HepG2 (cell line): Measurements from ENCODE around the gene PSMB11. TPM values are rescaled to one million over a fixed set of nuclear protein-coding genes. Genes with fewer than 3 reads are reported as not detected.
A peak's percentile ranks its signal among the peaks of the same experiment; 100 is the strongest.

Experiments
- ETV5 ChIP-seq: IDR thresholded peaks from 2 replicates; pipeline ENCODE4 v1.6.1; 2018; ENCODE audit warnings: missing biosample characterization, missing genetic modification reagents, inconsistent platforms, borderline replicate concordance
- HDAC1 ChIP-seq: sonication (generic); formaldehyde crosslinking; IDR thresholded peaks from 2 replicates; pipeline ENCODE4 v1.5.1; 2020; ENCODE audit warnings: mild to moderate bottlenecking, missing genetic modification reagents
- IKZF4 ChIP-seq: sonication (generic); formaldehyde crosslinking; IDR thresholded peaks from 2 replicates; pipeline ENCODE4 v1.5.1; 2020; ENCODE audit warnings: borderline replicate concordance, mild to moderate bottlenecking, low read depth, missing genetic modification reagents; ENCODE audit errors: not compliant biosample characterization
- JUN ChIP-seq: sonication (generic); formaldehyde crosslinking; IDR thresholded peaks from 2 replicates; pipeline ENCODE4 v1.4.0; 2020; ENCODE audit warnings: mild to moderate bottlenecking, missing genetic modification reagents
- KDM4B ChIP-seq: sonication (generic); formaldehyde crosslinking; IDR thresholded peaks from 2 replicates; pipeline ENCODE4 v1.4.0; 2020; ENCODE audit warnings: missing genetic modification reagents
- NFE2L2 ChIP-seq: fragments of 150-350 bp; IDR thresholded peaks from 2 replicates; pipeline ENCODE4 v1.6.1; 2014; ENCODE audit warnings: low read length
- NFIB ChIP-seq: sonication (generic); formaldehyde crosslinking; IDR thresholded peaks from 2 replicates; pipeline ENCODE4 v1.9.0; 2021; ENCODE audit warnings: missing genetic modification reagents, mild to moderate bottlenecking, borderline replicate concordance
- RBAK ChIP-seq: sonication (generic); formaldehyde crosslinking; IDR thresholded peaks from 2 replicates; pipeline ENCODE4 v1.5.1; 2020; ENCODE audit warnings: mild to moderate bottlenecking, missing genetic modification reagents
- SAP130 ChIP-seq: IDR thresholded peaks from 2 replicates; pipeline ENCODE4 v1.6.1; 2016; ENCODE audit warnings: low read depth
- ZBTB38 ChIP-seq: sonication (generic); formaldehyde crosslinking; IDR thresholded peaks from 2 replicates; pipeline ENCODE4 v1.5.1; 2020; ENCODE audit warnings: mild to moderate bottlenecking, missing genetic modification reagents
- ZNF263 ChIP-seq: sonication (generic); formaldehyde crosslinking; IDR thresholded peaks from 2 replicates; pipeline ENCODE4 v1.4.0; 2020; ENCODE audit warnings: missing genetic modification reagents
- ZNF547 ChIP-seq: sonication (generic); formaldehyde crosslinking; IDR thresholded peaks from 2 replicates; pipeline ENCODE4 v1.5.1; 2020; ENCODE audit warnings: mild to moderate bottlenecking, missing genetic modification reagents
- ZNF687 ChIP-seq: sonication (generic); formaldehyde crosslinking; IDR thresholded peaks from 2 replicates; pipeline ENCODE4 v1.5.1; 2020; ENCODE audit warnings: mild to moderate bottlenecking, missing genetic modification reagents, moderate library complexity
- ZNF713 ChIP-seq: sonication (generic); formaldehyde crosslinking; IDR thresholded peaks from 2 replicates; pipeline ENCODE4 v1.4.0; 2020; ENCODE audit warnings: mild to moderate bottlenecking, missing genetic modification reagents
- ZNF883 ChIP-seq: sonication (generic); formaldehyde crosslinking; IDR thresholded peaks from 2 replicates; pipeline ENCODE4 v1.5.1; 2020; ENCODE audit warnings: mild to moderate bottlenecking, missing genetic modification reagents; ENCODE audit errors: not compliant biosample characterization
- ZSCAN21 ChIP-seq: sonication (generic); formaldehyde crosslinking; IDR thresholded peaks from 2 replicates; pipeline ENCODE4 v1.8.0; 2022; ENCODE audit warnings: mild to moderate bottlenecking, missing genetic modification reagents, moderate library complexity, borderline replicate concordance
- polyA plus RNA-seq, 8 experiments: library from polyadenylated mRNA; depleted of rRNA in 3 of 8; stranded (reverse) in 7 of 8; unstranded in 1 of 8; fragments of >200 nt; fragmentation: Illumina TruSeq in 4 of 8; extraction: Trizol in 4 of 8; gene quantifications; 2 replicates each; pipeline versions ENCODE4 v1.2.1 to v1.2.3, GENCODE V29; 2011 to 2016; ENCODE audit warnings: low read depth in 4 of 8, missing spikeins in 1 of 8, mixed read lengths in 1 of 8; ENCODE audit not compliant: insufficient read depth in 1 of 8
- total RNA-seq, 5 experiments: library from RNA; depleted of rRNA; stranded (reverse); fragments of >200 nt; fragmentation: Illumina TruSeq; extraction: Trizol; gene quantifications; 2 replicates each; pipeline ENCODE4 v1.2.3, GENCODE V29; 2016; ENCODE audit warnings: low read depth in 1 of 5
- TF ChIP-seq, protein P1 (sequence below): sonication (generic); formaldehyde crosslinking; IDR thresholded peaks from 2 replicates; pipeline ENCODE4 v1.8.1; 2022; ENCODE audit warnings: mild to moderate bottlenecking, missing genetic modification reagents
- TF ChIP-seq, protein P2 (sequence below): sonication (generic); formaldehyde crosslinking; IDR thresholded peaks from 2 replicates; pipeline ENCODE4 v1.4.0; 2020; ENCODE audit warnings: missing genetic modification reagents
- TF ChIP-seq, protein P3 (sequence below): sonication (generic); formaldehyde crosslinking; IDR thresholded peaks from 2 replicates; pipeline ENCODE4 v1.4.0; 2020; ENCODE audit warnings: mild to moderate bottlenecking, low read depth, missing genetic modification reagents
- TF ChIP-seq, protein P4 (sequence below): sonication (generic); formaldehyde crosslinking; IDR thresholded peaks from 2 replicates; pipeline ENCODE4 v1.4.0; 2020; ENCODE audit warnings: missing genetic modification reagents
- TF ChIP-seq, protein P5 (sequence below): sonication (generic); formaldehyde crosslinking; IDR thresholded peaks from 2 replicates; pipeline ENCODE4 v1.8.1; 2023; ENCODE audit warnings: mild to moderate bottlenecking, missing genetic modification reagents, borderline replicate concordance

PSMB11 gene
- total and polyA plus RNA-seq, 2 of the 13 experiments (the other 11 are each of a cell fraction or from before 2014, with no cell fraction given), result not detected

- TF ChIP-seq HDAC1 (CRISPR knock-in tag) (peak; percentile 36; the same call in 1 of the 2 replicates), IKZF4 (CRISPR knock-in tag) (no peak), ZNF263 (CRISPR knock-in tag) (peak; percentile 94), NFIB (0 out of 2 replicates have a peak, but pooled peaks have one; percentile 17), ZSCAN21 (CRISPR knock-in tag) (no peak), ZNF547 (CRISPR knock-in tag) (0 out of 2 replicates have a peak, but pooled peaks have one; percentile 31), ZBTB38 (CRISPR knock-in tag) (no peak), NFE2L2 (no peak), JUN (CRISPR knock-in tag) (no peak), RBAK (CRISPR knock-in tag) (no peak), KDM4B (CRISPR knock-in tag) (no peak), ZNF687 (CRISPR knock-in tag) (peak; percentile 27), ZNF883 (CRISPR knock-in tag) (peak; percentile 59), SAP130 (CRISPR knock-in tag) (no peak), ETV5 (0 out of 2 replicates have a peak, but pooled peaks have one; percentile 6), ZNF713 (CRISPR knock-in tag) (no peak)
- TF ChIP-seq, protein P1, sequence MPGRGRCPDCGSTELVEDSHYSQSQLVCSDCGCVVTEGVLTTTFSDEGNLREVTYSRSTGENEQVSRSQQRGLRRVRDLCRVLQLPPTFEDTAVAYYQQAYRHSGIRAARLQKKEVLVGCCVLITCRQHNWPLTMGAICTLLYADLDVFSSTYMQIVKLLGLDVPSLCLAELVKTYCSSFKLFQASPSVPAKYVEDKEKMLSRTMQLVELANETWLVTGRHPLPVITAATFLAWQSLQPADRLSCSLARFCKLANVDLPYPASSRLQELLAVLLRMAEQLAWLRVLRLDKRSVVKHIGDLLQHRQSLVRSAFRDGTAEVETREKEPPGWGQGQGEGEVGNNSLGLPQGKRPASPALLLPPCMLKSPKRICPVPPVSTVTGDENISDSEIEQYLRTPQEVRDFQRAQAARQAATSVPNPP (CRISPR knock-in tag), result no peak
- TF ChIP-seq, protein P2, sequence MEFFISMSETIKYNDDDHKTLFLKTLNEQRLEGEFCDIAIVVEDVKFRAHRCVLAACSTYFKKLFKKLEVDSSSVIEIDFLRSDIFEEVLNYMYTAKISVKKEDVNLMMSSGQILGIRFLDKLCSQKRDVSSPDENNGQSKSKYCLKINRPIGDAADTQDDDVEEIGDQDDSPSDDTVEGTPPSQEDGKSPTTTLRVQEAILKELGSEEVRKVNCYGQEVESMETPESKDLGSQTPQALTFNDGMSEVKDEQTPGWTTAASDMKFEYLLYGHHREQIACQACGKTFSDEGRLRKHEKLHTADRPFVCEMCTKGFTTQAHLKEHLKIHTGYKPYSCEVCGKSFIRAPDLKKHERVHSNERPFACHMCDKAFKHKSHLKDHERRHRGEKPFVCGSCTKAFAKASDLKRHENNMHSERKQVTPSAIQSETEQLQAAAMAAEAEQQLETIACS (CRISPR knock-in tag), result no peak
- TF ChIP-seq, protein P3, sequence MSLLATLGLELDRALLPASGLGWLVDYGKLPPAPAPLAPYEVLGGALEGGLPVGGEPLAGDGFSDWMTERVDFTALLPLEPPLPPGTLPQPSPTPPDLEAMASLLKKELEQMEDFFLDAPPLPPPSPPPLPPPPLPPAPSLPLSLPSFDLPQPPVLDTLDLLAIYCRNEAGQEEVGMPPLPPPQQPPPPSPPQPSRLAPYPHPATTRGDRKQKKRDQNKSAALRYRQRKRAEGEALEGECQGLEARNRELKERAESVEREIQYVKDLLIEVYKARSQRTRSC (CRISPR knock-in tag), result no peak
- TF ChIP-seq, protein P4, sequence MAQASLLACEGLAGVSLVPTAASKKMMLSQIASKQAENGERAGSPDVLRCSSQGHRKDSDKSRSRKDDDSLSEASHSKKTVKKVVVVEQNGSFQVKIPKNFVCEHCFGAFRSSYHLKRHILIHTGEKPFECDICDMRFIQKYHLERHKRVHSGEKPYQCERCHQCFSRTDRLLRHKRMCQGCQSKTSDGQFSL (CRISPR knock-in tag), result no peak
- TF ChIP-seq, protein P5, sequence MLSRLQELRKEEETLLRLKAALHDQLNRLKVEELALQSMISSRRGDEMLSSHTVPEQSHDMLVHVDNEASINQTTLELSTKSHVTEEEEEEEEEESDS, result no peak
These were observed 3.7 kb downstream of the PSMB11 start (continued) for GRCh38 chr14:23045419-23046357.
